Measurements from ENCODE around the gene PUS10.
A peak's percentile ranks its signal among the peaks of the same experiment; 100 is the strongest.
"Not testable (repeated sequence)": the region's sequence is repeated elsewhere in the genome, so short reads cannot be mapped to it uniquely, and the experiment has no call there.

PUS10 gene

GRCh38 chr2:61016392-61017002 is 1.6 kb downstream of the PUS10 start:
- H3K79me2 ChIP-seq (ENCODE audit: control insufficient read depth, insufficient read depth, low read length): peaks cover 11% of the 10 kb centered on the region
- no peak overlapping the region for H2BK120ac ChIP-seq (ENCODE audit: low read depth, low read length)
- H3K79me1 ChIP-seq (ENCODE audit: low read length): peaks cover 3% of the 10 kb centered on the region
- H3K4me2 ChIP-seq (ENCODE audit: low read length): peak overlapping the region; percentile 59
- no peak overlapping the region for H4K5ac ChIP-seq (ENCODE audit: low read length)
- no peaks in the 10 kb centered on the region for H3K4me1 ChIP-seq (ENCODE audit: control insufficient read depth, low read depth, low read length)
- peak; percentile 20 for DNase-seq
- H3K4me3 ChIP-seq (ENCODE audit: low read length): peak overlapping the region; percentile 97
- H2BK5ac ChIP-seq (ENCODE audit: low read length): no peak overlapping the region
- H4K8ac ChIP-seq (ENCODE audit: low read depth, low read length): no peak overlapping the region
- no peak overlapping the region for H2BK15ac ChIP-seq (replicated peaks; ENCODE audit: low read depth)
- H3K36me3 ChIP-seq (ENCODE audit: control insufficient read depth, insufficient read depth, low read length): no peaks in the 10 kb centered on the region
- H3K18ac ChIP-seq (ENCODE audit: low read length): no peak overlapping the region
- no peak overlapping the region for H3K4ac ChIP-seq (ENCODE audit: low read depth, low read length)
- H3K27me3 ChIP-seq (ENCODE audit: insufficient read depth, low read length, poor library complexity): no peaks in the 10 kb centered on the region
- peak overlapping the region; percentile 94 for H3K9ac ChIP-seq (ENCODE audit: low read length)
- H3K56ac ChIP-seq (ENCODE audit: low read length): peak overlapping the region; percentile 98
- peak overlapping the region; percentile 92 for H3K27ac ChIP-seq (ENCODE audit: low read depth, low read length)
- WGBS (ENCODE audit: extremely low coverage, insufficient coverage, low lambda C conversion rate): no CpG with 5 or more reads among the region's 16 CpGs
- no peak overlapping the region for H3K23ac ChIP-seq (ENCODE audit: low read length)
- no peak overlapping the region for H2AK5ac ChIP-seq (ENCODE audit: low read length)

- Histone ChIP-seq H3K18ac (ENCODE audit: low read length) (no peak overlapping the region), H3K4ac (ENCODE audit: low read depth, low read length) (no peak overlapping the region), H3K4me2 (ENCODE audit: low read length) (no peak overlapping the region), H3K56ac (ENCODE audit: low read length) (no peak overlapping the region), H2AK5ac (ENCODE audit: low read length) (no peak overlapping the region), H2BK120ac (ENCODE audit: low read depth, low read length) (no peak overlapping the region), H4K8ac (ENCODE audit: low read depth, low read length) (no peak overlapping the region), H3K4me3 (ENCODE audit: low read length) (no peak overlapping the region), H3K23ac (ENCODE audit: low read length) (no peak overlapping the region), H3K4me1 (ENCODE audit: control insufficient read depth, low read depth, low read length) (no peaks in the 10 kb centered on the region), H3K36me3 (ENCODE audit: control insufficient read depth, insufficient read depth, low read length) (no peaks in the 10 kb centered on the region), H2BK15ac (replicated peaks; ENCODE audit: low read depth) (no peak overlapping the region), H3K79me2 (ENCODE audit: control insufficient read depth, insufficient read depth, low read length) (peaks cover 8% of the 10 kb centered on the region), H4K5ac (ENCODE audit: low read length) (no peak overlapping the region), H3K27me3 (ENCODE audit: insufficient read depth, low read length, poor library complexity) (no peaks in the 10 kb centered on the region), H3K27ac (ENCODE audit: low read depth, low read length) (no peak overlapping the region), H3K9ac (ENCODE audit: low read length) (no peak overlapping the region), H3K79me1 (ENCODE audit: low read length) (no peaks in the 10 kb centered on the region), H2BK5ac (ENCODE audit: low read length) (no peak overlapping the region)
- 100% methylated on average over 1 of the region's 2 CpGs for WGBS (ENCODE audit: extremely low coverage, insufficient coverage, low lambda C conversion rate)
- no peak for DNase-seq
Measured at GRCh38 chr2:61015976-61016375, 2.1 kb downstream of the PUS10 start.

GRCh38 chr2:61014763-61015162 is 3.3 kb downstream of the PUS10 start:
- H3K79me2 ChIP-seq (ENCODE audit: control insufficient read depth, insufficient read depth, low read length): peaks cover 6% of the 10 kb centered on the region
- H3K79me1 ChIP-seq (ENCODE audit: low read length): no peaks in the 10 kb centered on the region
- no peak overlapping the region for H3K4me3 ChIP-seq (ENCODE audit: low read length)
- no peak overlapping the region for H3K23ac ChIP-seq (ENCODE audit: low read length)
- no peak overlapping the region for H3K27ac ChIP-seq (ENCODE audit: low read depth, low read length)
- no peak overlapping the region for H2BK15ac ChIP-seq (replicated peaks; ENCODE audit: low read depth)
- H2AK5ac ChIP-seq (ENCODE audit: low read length): no peak overlapping the region
- H3K4me2 ChIP-seq (ENCODE audit: low read length): no peak overlapping the region
- H2BK120ac ChIP-seq (ENCODE audit: low read depth, low read length): no peak overlapping the region
- no peak for DNase-seq
- H3K18ac ChIP-seq (ENCODE audit: low read length): no peak overlapping the region
- no peak overlapping the region for H3K4ac ChIP-seq (ENCODE audit: low read depth, low read length)
- H3K27me3 ChIP-seq (ENCODE audit: insufficient read depth, low read length, poor library complexity): no peaks in the 10 kb centered on the region
- no peak overlapping the region for H4K5ac ChIP-seq (ENCODE audit: low read length)
- no peak overlapping the region for H4K8ac ChIP-seq (ENCODE audit: low read depth, low read length)
- no peak overlapping the region for H3K9ac ChIP-seq (ENCODE audit: low read length)
- no peaks in the 10 kb centered on the region for H3K4me1 ChIP-seq (ENCODE audit: control insufficient read depth, low read depth, low read length)
- no peak overlapping the region for H3K56ac ChIP-seq (ENCODE audit: low read length)
- H2BK5ac ChIP-seq (ENCODE audit: low read length): no peak overlapping the region
- no peaks in the 10 kb centered on the region for H3K36me3 ChIP-seq (ENCODE audit: control insufficient read depth, insufficient read depth, low read length)
- WGBS (ENCODE audit: extremely low coverage, insufficient coverage, low lambda C conversion rate): no CpG with 5 or more reads among the region's 3 CpGs

- Histone ChIP-seq H3K23ac (ENCODE audit: low read length) (no peak overlapping the region), H3K27me3 (ENCODE audit: insufficient read depth, low read length, poor library complexity) (no peaks in the 10 kb centered on the region), H3K27ac (ENCODE audit: low read depth, low read length) (no peak overlapping the region), H3K4ac (ENCODE audit: low read depth, low read length) (no peak overlapping the region), H4K8ac (ENCODE audit: low read depth, low read length) (no peak overlapping the region), H4K5ac (ENCODE audit: low read length) (no peak overlapping the region), H2BK15ac (replicated peaks; ENCODE audit: low read depth) (no peak overlapping the region), H3K4me1 (ENCODE audit: control insufficient read depth, low read depth, low read length) (no peaks in the 10 kb centered on the region), H3K79me2 (ENCODE audit: control insufficient read depth, insufficient read depth, low read length) (peaks cover 5% of the 10 kb centered on the region), H3K4me3 (ENCODE audit: low read length) (no peak overlapping the region), H2AK5ac (ENCODE audit: low read length) (no peak overlapping the region), H2BK120ac (ENCODE audit: low read depth, low read length) (no peak overlapping the region), H3K56ac (ENCODE audit: low read length) (no peak overlapping the region), H2BK5ac (ENCODE audit: low read length) (no peak overlapping the region), H3K18ac (ENCODE audit: low read length) (no peak overlapping the region), H3K4me2 (ENCODE audit: low read length) (no peak overlapping the region), H3K9ac (ENCODE audit: low read length) (no peak overlapping the region), H3K36me3 (ENCODE audit: control insufficient read depth, insufficient read depth, low read length) (no peaks in the 10 kb centered on the region), H3K79me1 (ENCODE audit: low read length) (no peaks in the 10 kb centered on the region)
- no peak for DNase-seq
- no CpG with 5 or more reads among the region's 3 CpGs for WGBS (ENCODE audit: extremely low coverage, insufficient coverage, low lambda C conversion rate)
Measured at GRCh38 chr2:61013382-61013781, 4.7 kb downstream of the PUS10 start.

DNA sequence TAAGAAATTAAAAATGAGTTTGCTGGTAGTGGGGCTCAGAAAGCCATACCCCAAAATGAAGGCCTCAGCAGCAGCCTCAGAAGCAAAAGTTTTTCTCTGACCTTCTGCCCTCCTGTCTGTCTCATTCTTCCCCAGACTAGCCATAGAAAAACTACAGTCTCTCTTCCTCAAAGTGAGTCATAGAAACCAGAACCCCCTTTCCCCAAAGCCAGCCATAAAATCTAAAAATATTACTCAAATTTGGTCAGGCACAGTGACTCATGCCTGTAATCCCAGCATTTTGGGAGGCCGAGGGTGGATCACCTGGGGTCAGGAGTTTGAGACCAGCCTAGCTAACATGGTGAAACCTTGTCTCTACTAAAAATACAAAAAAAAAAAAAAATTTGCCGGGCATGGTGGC is 5.8 kb downstream of the PUS10 start:
- H3K4me2 ChIP-seq (ENCODE audit: low read length); H3K4ac ChIP-seq (ENCODE audit: low read depth, low read length); H3K27me3 ChIP-seq (ENCODE audit: insufficient read depth, low read length, poor library complexity); H3K4me1 ChIP-seq (ENCODE audit: control insufficient read depth, low read depth, low read length); H3K27ac ChIP-seq (ENCODE audit: low read depth, low read length); H2BK5ac ChIP-seq (ENCODE audit: low read length); H3K4me3 ChIP-seq (ENCODE audit: low read length); H4K8ac ChIP-seq (ENCODE audit: low read depth, low read length); H2AK5ac ChIP-seq (ENCODE audit: low read length); H3K79me1 ChIP-seq (ENCODE audit: low read length); H3K23ac ChIP-seq (ENCODE audit: low read length); H3K9ac ChIP-seq (ENCODE audit: low read length); H4K5ac ChIP-seq (ENCODE audit: low read length); H3K36me3 ChIP-seq (ENCODE audit: control insufficient read depth, insufficient read depth, low read length); H2BK15ac ChIP-seq (replicated peaks; ENCODE audit: low read depth); DNase-seq; H3K79me2 ChIP-seq (ENCODE audit: control insufficient read depth, insufficient read depth, low read length); H3K56ac ChIP-seq (ENCODE audit: low read length); H2BK120ac ChIP-seq (ENCODE audit: low read depth, low read length); H3K18ac ChIP-seq (ENCODE audit: low read length): not testable (repeated sequence)
- no CpG with 5 or more reads among the region's 2 CpGs for WGBS (ENCODE audit: extremely low coverage, insufficient coverage, low lambda C conversion rate)

DNA sequence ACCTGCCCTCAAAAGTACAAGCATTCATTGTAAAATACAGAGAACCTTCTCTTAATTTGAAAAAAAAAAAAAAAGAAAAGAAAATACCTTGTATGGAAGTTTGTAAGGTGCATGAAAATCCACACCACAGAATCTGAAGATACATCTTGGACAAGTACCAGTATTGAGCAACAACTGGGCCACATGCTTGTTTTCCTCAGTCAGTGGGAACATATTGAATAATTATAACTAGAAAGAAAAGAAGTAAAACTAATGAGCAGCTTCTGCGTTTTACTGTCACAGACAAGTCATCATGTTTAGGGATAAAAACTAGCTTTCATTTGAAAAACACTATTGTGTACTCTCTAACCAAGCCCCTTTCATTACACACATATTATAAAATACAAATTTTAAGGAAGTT is 6.4 kb downstream of the PUS10 start:
- Histone ChIP-seq H3K79me2 (ENCODE audit: control insufficient read depth, insufficient read depth, low read length) (no peaks in the 10 kb centered on the region), H3K4ac (ENCODE audit: low read depth, low read length) (no peak overlapping the region), H3K23ac (ENCODE audit: low read length) (no peak overlapping the region), H2AK5ac (ENCODE audit: low read length) (no peak overlapping the region), H3K4me1 (ENCODE audit: control insufficient read depth, low read depth, low read length) (no peaks in the 10 kb centered on the region), H3K9ac (ENCODE audit: low read length) (no peak overlapping the region), H3K4me2 (ENCODE audit: low read length) (no peak overlapping the region), H3K27me3 (ENCODE audit: insufficient read depth, low read length, poor library complexity) (no peaks in the 10 kb centered on the region), H3K79me1 (ENCODE audit: low read length) (no peaks in the 10 kb centered on the region), H3K36me3 (ENCODE audit: control insufficient read depth, insufficient read depth, low read length) (no peaks in the 10 kb centered on the region), H2BK5ac (ENCODE audit: low read length) (no peak overlapping the region), H2BK15ac (replicated peaks; ENCODE audit: low read depth) (no peak overlapping the region), H4K8ac (ENCODE audit: low read depth, low read length) (no peak overlapping the region), H2BK120ac (ENCODE audit: low read depth, low read length) (no peak overlapping the region), H3K27ac (ENCODE audit: low read depth, low read length) (no peak overlapping the region), H3K56ac (ENCODE audit: low read length) (no peak overlapping the region), H3K18ac (ENCODE audit: low read length) (no peak overlapping the region), H3K4me3 (ENCODE audit: low read length) (no peak overlapping the region), H4K5ac (ENCODE audit: low read length) (no peak overlapping the region)
- no peak for DNase-seq
- no CpG with 5 or more reads among the region's 1 CpG for WGBS (ENCODE audit: extremely low coverage, insufficient coverage, low lambda C conversion rate)
